Esophagus (tissue), 2 donors: ENCODE results near the gene CUL1. TPM values are rescaled to one million over a fixed set of nuclear protein-coding genes. Genes with fewer than 3 reads are reported as not detected.

ENCODE experiments used
- H3K27ac ChIP-seq, 2 donors: one replicate each; pipeline ENCODE4 v1.5.1; 2013; ENCODE audit warnings: low read depth in 2 of 2, mild to moderate bottlenecking in 2 of 2, inconsistent platforms in 1 of 2, low read length in 1 of 2, moderate library complexity in 1 of 2
- H3K27me3 ChIP-seq, 2 donors: one replicate each; pipeline ENCODE4 v1.6.1; 2013; ENCODE audit warnings: low read length in 2 of 2, control low read depth in 1 of 2, mild to moderate bottlenecking in 1 of 2; ENCODE audit not compliant: insufficient read depth in 2 of 2, control insufficient read depth in 1 of 2
- H3K36me3 ChIP-seq, 2 donors: one replicate each; pipeline ENCODE4 v1.6.1; 2013; ENCODE audit warnings: low read length in 1 of 2; ENCODE audit not compliant: control insufficient read depth in 2 of 2, insufficient read depth in 2 of 2
- H3K4me1 ChIP-seq, 2 donors: one replicate each; pipeline ENCODE4 v1.6.1; 2013; ENCODE audit warnings: low read length in 1 of 2; ENCODE audit not compliant: control insufficient read depth in 2 of 2, insufficient read depth in 2 of 2
- H3K4me3 ChIP-seq, 2 donors: one replicate each; pipeline ENCODE4 v1.5.1; 2013; ENCODE audit warnings: low read length in 2 of 2, mild to moderate bottlenecking in 2 of 2, low read depth in 1 of 2, moderate library complexity in 1 of 2
- H3K9me3 ChIP-seq, 2 donors: one replicate each; pipeline ENCODE4 v1.6.1; 2013; ENCODE audit warnings: mild to moderate bottlenecking in 2 of 2, low read depth in 1 of 2, low read length in 1 of 2, moderate library complexity in 1 of 2; ENCODE audit not compliant: control insufficient read depth in 2 of 2, insufficient read depth in 1 of 2
- WGBS, 2 donors: extraction: QIAGEN DNeasy Blood & Tissue Kit; methylation state at CpG; one replicate each; pipeline ENCODE4 v1.1.7; 2013; 5-methylcytosine and 5-hydroxymethylcytosine counted together
- polyA plus RNA-seq, 2 donors: library from polyadenylated mRNA; stranded (reverse); fragments of 200-250 nt; gene quantifications; one replicate each; pipeline ENCODE4 v1.2.3, GENCODE V29; 2013
- donor health status: healthy with polysubstance abuse.
- donor health status: Bipolar disorder and iron deficiency.

Gene CUL1
- polyA plus RNA-seq, 2 donors = 13.8 to 27.0 TPM

GRCh38 chr7:148723166-148723559 lies 24.5 kb downstream of the CUL1 start:
- H3K4me1 ChIP-seq = peaks cover 5 to 9% of the 10 kb centered on the region in 2 donors
- H3K9me3 ChIP-seq = no peaks in the 10 kb centered on the region

DNA sequence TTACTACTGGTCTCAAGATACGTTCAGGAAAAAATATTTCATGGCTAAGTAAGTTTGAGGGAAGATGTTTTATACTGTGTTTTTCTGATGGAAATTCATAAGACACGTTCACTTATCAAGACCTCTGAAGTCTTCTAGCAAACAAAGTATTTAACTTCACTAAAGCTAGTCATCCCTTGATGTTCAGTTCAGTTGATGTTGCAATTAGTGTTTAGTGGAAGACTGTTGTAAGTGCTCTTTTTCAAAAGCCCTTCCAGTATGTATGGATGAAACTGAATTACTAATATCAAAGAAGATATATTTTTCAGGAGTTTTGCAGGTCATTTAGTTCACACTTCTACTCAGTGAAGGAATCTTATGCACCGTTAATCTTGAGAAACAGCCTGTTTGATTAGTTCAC lies 25.1 kb downstream of the CUL1 start:
- Histone ChIP-seq H3K4me1 (peaks cover 5 to 9% of the 10 kb centered on the region in 2 donors), H3K4me3 (no peak overlapping the region), H3K27ac (no peak overlapping the region), H3K27me3 (no peaks in the 10 kb centered on the region), H3K9me3 (no peaks in the 10 kb centered on the region), H3K36me3 (no peaks in the 10 kb centered on the region)
- 70 to 79% methylated on average over 3 of the region's 3 CpGs for WGBS, 2 donors

More at GRCh38 chr7:148723166-148723559, 24.5 kb downstream of the CUL1 start:
- Histone ChIP-seq H3K27ac (no peak overlapping the region), H3K27me3 (no peaks in the 10 kb centered on the region), H3K4me3 (no peak overlapping the region), H3K36me3 (no peaks in the 10 kb centered on the region)
- 61 to 81% methylated on average over 2 of the region's 2 CpGs for WGBS, 2 donors

DNA sequence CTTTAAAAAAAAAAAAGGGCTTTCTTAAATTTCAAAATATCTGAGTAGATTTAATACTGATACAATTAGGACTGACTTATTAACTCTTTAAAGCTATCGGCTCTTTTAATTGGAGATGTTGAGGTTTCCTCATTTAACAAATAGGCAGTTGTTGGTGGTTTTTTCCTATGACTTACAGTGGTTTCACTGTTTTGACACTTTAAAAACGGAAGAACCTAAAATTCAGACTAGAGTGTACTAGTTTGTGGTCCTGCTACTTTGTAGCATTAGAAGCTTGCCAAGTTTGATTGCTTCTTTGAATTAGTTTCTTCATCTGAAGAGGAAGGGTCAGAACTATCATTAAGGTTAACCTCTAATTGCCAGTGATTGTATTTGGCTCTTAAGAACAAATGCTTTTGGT lies 27.7 kb downstream of the CUL1 start:
- Histone ChIP-seq H3K27ac (no peak overlapping the region), H3K36me3 (no peaks in the 10 kb centered on the region), H3K27me3 (no peaks in the 10 kb centered on the region), H3K9me3 (no peaks in the 10 kb centered on the region), H3K4me1 (peaks cover 5 to 6% of the 10 kb centered on the region in 2 donors), H3K4me3 (no peak overlapping the region)
- 67 to 75% methylated on average over 2 of the region's 2 CpGs for WGBS, 2 donors

DNA sequence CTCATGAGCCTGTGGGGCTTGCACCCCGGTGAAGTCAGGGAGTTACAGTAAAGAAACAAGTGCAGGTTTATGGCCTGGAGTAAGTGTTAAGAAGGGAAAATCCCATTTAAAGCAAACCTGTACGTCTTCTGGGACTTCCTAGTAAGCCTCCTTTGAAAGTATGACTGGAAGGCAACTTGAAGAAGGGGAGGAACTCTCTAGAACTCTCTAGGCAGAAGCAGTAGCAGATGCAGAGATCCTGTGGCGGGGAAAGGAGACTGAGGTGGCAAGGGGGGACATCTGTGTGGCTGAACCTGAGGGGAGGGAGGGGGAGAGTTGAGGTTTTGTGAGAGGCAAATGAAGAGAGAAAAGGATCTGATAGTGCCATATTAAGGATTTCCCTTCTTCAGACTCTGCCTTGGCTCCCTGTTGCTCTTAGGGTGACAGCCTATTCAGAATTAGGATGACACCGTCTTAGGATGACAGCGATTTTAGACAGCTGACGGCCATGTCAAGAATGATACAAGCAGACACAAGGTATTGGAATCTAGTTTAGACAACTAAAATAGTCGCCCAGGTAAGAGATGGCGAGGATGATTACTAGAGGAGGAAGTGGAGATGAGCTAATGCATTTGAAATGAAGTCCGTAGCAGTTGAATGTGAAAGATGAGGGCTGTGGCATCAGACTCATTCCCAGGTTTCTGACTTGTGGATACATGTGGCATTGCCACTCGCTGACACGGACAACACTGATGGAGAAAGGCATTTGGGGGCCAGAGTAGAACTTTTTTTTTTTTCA lies 29.0 kb downstream of the CUL1 start:
- 88 to 89% methylated on average over 11 of the region's 11 CpGs for WGBS, 2 donors
- Histone ChIP-seq H3K4me1 (peaks cover 1 to 4% of the 10 kb centered on the region in 2 donors), H3K36me3 (no peaks in the 10 kb centered on the region), H3K9me3 (no peaks in the 10 kb centered on the region), H3K4me3 (no peak overlapping the region), H3K27ac (no peak overlapping the region), H3K27me3 (no peaks in the 10 kb centered on the region)

- Histone ChIP-seq H3K9me3 (no peaks in the 10 kb centered on the region), H3K27me3 (no peaks in the 10 kb centered on the region), H3K4me1 (peaks cover 1 to 3% of the 10 kb centered on the region in 2 donors), H3K36me3 (peaks cover under 1 to 4% of the 10 kb centered on the region in 2 donors), H3K4me3 (no peak overlapping the region), H3K27ac (no peak overlapping the region)
- WGBS, 2 donors = 69 to 79% methylated on average over 12 of the region's 12 CpGs
Measured at GRCh38 chr7:148729984-148730733, 31.5 kb downstream of the CUL1 start.

DNA sequence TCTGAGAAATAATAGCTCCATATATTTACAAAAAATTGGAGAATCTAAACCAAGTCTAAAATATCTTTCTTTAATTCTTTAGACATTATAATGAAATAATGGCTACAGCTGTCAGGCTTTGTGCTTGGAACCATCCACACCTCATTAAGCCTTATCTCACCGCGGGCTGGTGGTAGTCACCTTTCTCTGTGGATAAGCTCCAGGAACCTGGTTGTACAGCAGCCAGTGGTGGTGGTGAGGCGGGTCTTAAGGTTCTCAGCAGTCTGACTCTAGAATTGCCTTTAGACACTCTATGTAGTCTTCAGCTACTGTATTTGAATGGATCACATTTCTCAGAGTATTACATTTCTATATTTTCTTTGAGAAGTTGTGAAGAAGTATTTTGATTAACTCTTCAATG lies 34.2 kb downstream of the CUL1 start:
- 70 to 84% methylated on average over 3 of the region's 3 CpGs for WGBS, 2 donors
- H3K4me1 ChIP-seq = peaks cover 0 to 4% of the 10 kb centered on the region in 2 donors
- H3K27ac ChIP-seq = no peak overlapping the region
- peaks cover 2 to 5% of the 10 kb centered on the region in 2 donors for H3K36me3 ChIP-seq
- H3K27me3 ChIP-seq = no peaks in the 10 kb centered on the region
- H3K4me3 ChIP-seq = no peak overlapping the region
- no peaks in the 10 kb centered on the region for H3K9me3 ChIP-seq

- H3K4me1 ChIP-seq = peaks cover 0 to 4% of the 10 kb centered on the region in 2 donors
- no peak overlapping the region for H3K4me3 ChIP-seq
- no peak overlapping the region for H3K27ac ChIP-seq
- no peaks in the 10 kb centered on the region for H3K9me3 ChIP-seq
- no peaks in the 10 kb centered on the region for H3K27me3 ChIP-seq
- H3K36me3 ChIP-seq = peaks cover 2 to 9% of the 10 kb centered on the region in 2 donors
- 50 to 60% methylated on average over 2 of the region's 2 CpGs for WGBS, 2 donors
Measured at GRCh38 chr7:148733496-148733895, 34.8 kb downstream of the CUL1 start.

DNA sequence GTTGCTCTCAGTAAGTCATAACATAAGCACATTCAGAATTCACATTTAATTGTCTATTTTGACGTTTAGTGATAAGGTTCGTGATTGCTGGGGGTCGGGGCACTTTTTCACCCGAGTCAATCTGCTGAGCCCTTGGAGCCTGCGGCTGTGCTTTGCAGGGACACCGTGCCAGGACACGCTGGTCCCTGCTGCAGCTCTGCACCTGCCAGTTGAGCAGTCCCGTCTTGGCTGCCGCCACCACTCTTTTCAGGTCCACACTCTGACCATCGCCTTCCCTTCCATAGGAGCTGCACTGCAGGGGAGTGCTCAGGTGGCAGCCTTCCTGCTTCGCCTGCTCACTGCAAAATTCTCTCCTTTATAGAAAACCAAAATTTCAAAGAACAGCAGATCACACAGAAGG lies 36.4 kb downstream of the CUL1 start:
- H3K27ac ChIP-seq = no peak overlapping the region
- WGBS, 2 donors = 79 to 84% methylated on average over 11 of the region's 11 CpGs
- no peak overlapping the region for H3K4me3 ChIP-seq
- no peaks in the 10 kb centered on the region for H3K27me3 ChIP-seq
- H3K4me1 ChIP-seq = peaks cover 0 to 4% of the 10 kb centered on the region in 2 donors
- no peaks in the 10 kb centered on the region for H3K9me3 ChIP-seq
- H3K36me3 ChIP-seq = peaks cover 2 to 13% of the 10 kb centered on the region in 2 donors

GRCh38 chr7:148735967-148736366 lies 37.3 kb downstream of the CUL1 start:
- 98% methylated on average over 3 of the region's 3 CpGs for WGBS, 2 donors
- H3K4me1 ChIP-seq = peaks cover 0 to 4% of the 10 kb centered on the region in 2 donors
- no peaks in the 10 kb centered on the region for H3K27me3 ChIP-seq
- H3K9me3 ChIP-seq = no peaks in the 10 kb centered on the region
- H3K27ac ChIP-seq = no peak overlapping the region
- H3K36me3 ChIP-seq = peaks cover 2 to 15% of the 10 kb centered on the region in 2 donors
- H3K4me3 ChIP-seq = no peak overlapping the region
